Endothelial cell of hepatic sinusoid (primary cell): ENCODE results near the gene SSTR5.

Experiments used
- in situ Hi-C: cut with HindIII; loops from 2 replicates; pipeline ENCODE4 v1.10.0; 2017; ENCODE audit warnings: low sequenced_read_pairs

Gene SSTR5

DNA sequence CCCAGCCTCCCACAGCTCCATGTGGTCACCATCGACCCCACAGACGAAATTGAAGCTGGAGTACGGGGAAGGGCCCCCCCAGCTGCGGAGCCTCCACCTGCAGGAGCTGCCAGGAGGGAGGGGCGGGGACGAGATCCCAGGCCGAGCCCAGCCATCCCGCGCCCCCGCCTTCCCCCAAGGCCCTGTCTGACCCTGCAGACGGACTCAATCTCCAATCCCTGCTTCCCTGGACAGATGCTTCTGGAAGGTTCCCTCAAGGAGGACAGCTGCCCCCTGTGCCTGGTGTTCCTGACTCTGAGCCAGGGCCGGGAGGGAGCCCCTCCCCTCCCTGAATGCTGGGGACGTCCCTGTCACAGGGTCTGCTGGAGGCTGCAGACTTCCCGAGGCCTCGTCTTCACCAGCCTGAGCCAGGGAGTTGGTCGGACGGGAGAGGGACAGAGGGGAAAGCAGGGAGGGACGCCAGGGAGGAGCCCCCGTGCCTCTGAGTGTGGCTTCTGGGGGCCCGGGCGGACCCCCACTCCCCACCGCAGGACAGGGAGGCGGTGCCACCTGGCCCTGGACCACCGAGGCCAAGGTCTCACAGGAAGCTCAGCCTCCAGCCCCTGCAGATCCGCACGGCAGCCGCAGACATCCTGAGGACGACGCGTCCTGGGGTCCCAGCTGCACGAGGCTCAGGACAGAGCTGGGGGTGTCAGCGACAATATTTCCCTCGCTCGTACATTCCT, 44.8 kb downstream of the SSTR5 start:
- in situ Hi-C loops, result loop anchor here (10.0 kb wide), 3 partner anchors 97 to 283 kb away; no protein-coding TSS in a partner anchor

DNA sequence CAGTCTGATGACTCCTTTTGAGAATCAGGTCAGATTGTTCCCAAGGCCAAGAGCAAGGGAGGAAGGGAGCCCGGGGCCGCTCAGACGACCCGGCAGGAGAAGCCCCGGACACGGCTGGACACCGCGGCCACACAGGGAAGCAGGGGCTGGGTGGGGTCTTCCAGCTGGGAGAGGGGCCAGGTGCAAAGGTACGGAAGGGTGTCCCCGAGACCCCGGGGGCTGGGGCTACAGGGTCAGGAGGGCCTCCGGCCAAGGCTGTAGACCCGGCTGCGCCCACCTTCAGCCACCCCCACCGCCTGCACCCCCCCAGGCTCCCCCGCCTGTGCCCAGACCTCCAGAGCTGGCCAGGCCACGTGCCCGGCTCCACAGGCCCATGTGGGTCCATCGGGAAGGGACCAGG, 45.4 kb downstream of the SSTR5 start:
- in situ Hi-C loops, result loop anchor here (10.0 kb wide), 3 partner anchors 97 to 283 kb away; no protein-coding TSS in a partner anchor

DNA sequence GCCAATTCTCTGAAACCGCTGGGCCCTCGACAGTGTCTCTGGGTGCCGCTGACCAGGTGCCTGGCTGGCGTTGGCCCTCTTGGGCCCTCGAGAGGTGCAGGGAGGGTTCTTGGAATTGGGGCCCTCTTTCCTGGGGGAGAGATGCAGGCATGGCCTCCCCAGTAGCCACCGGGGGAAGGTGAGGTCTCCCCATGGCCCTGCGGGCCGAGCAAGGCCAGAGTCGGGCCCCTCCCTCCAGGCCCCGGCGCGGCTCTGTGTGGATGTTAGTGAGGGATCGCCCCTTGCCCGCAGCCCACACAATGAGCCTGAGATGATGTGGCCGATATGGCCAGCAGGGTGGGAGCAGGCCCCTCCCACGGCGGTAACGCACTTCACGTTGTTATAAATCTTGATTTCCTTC, 46.6 kb downstream of the SSTR5 start:
- in situ Hi-C loops, result loop anchor here (10.0 kb wide), 3 partner anchors 96 to 284 kb away; no protein-coding TSS in a partner anchor

DNA sequence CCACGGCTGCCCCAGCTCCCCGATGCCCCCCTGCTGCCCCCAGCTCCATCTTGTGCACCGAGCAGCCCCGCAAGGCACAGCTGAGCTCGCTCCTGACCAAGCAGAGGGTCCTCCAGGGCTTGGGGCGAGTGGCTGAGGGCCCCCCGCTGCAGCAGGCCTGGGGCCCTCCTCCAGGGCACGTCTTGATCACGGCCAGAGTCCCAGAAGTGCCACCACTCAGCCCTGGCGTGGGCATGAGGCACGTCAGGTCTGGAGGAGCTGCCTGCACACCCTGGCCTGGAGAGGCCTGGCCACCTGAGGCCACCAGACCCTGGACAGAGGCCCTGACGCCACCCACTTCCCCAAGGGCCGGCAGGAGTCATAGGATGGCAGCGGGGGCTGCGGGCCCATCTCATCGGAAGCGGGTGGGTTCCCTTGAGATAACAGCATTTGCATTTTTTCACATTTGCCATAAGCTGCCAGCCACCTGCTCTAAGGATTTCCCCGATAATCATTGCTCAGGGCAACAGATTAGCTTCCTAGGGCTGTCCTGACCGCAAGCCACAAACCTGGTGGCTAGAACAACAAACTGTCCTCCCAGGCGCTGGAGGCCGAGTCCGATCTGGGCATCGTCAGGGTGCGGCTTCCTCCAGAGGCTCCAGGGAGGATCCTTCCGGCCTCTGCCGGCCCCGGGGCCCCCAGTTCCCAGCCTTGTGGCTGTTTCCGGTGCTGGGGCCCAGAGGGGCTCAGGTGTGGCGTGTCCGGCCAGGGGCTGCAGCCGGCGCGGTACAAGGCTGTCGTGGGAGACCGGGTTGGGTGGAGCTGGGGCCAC, 47.4 kb downstream of the SSTR5 start:
- in situ Hi-C loops, result loop anchor here (10.0 kb wide), 3 partner anchors 95 to 285 kb away; no protein-coding TSS in a partner anchor

DNA sequence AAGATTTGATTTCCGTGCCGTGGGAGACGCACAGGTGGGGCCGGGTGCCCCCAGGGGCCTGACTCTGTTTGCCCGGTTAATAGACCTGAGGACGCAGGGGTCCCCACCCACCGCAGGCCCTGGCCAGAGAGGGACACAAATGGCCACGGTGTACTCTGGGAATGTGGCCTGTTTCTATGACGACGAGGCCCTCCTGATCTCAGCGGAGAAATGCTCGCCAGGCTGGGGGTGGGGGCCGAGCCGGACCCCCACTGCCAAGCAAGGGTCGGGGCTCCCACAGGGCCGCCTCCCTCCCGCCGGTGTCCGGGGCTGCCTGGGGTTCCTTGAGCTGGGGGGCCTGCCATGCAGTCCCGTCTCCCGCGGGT, 48.0 kb downstream of the SSTR5 start:
- in situ Hi-C loops, result no loop called here

DNA sequence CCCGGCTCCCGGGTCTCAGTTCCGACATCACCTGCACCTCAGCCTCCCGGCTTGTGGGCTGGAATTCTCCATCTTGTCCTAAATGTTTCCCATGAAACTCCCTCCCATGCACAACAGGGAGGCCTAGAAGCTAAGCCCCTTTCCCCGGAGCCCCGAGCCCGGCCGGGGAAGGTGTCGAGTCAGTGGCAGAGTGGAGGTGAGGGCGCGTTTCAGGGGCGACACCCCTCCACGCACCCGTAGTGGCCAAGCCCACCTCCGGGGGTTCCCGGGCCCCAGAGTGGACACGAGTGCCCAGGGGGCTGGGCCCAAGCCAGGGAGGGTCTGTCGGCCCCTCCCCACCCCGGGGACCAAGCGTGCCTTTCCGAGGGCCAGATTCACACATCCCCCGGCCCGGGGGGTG, 48.5 kb downstream of the SSTR5 start:
- in situ Hi-C loops, result no loop called here

DNA sequence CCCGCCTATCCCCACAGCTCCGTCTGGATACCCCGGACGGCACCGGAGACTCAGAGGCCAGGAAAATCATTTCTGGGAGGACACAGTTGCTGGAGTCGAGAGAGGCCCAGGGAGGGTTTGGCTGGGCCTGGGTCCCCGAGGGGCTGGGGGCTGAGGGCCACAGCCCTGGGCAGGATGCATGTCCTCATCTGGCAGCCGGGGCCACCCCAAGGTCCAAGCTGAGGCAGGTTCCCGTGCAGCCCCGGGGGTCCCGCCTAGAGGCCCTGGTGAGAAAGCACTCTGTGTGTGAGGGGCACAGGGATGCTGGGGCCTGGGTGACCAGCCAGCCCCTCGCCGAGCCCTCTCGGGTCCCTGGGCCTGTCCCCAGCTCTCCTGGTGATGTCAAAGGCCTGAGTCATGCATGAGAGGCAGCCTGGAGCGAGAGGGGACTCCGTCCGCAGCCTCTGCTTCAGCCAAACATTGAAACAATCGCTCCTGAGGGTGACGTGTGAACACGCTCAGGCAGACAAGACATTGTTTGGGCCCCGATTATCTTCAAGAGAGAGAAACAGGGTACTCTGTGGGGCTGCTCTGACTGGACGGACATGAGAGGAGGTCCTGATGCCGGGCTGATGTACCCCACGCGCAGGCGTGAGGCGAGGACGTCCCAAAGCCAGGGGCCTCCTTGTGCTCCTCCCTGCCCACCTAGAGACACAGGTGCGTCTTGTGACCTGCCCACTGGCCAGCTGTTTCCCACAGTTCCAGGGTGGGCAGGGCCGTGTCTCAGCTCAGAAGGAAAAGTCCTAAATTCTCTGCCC, 49.3 kb downstream of the SSTR5 start:
- in situ Hi-C loops, result no loop called here

DNA sequence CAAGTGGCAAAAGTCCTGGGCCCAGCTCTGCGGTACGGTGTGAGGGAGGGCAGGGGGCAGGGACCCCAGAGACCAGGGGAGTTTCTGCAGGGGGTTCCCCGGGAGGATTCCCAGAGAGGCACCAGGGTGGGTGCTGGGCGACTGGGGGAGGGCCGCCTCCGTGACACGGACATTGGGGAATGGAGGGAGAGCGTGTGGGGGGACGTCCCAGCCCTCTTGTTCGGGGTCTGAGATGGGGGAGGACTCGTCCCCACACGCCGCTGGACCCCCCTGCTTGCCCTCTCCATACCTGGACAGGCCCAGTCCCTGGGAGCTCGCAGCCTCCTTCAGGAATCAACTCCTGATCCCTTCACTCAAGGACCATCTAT, 49.8 kb downstream of the SSTR5 start:
- in situ Hi-C loops, result no loop called here

DNA sequence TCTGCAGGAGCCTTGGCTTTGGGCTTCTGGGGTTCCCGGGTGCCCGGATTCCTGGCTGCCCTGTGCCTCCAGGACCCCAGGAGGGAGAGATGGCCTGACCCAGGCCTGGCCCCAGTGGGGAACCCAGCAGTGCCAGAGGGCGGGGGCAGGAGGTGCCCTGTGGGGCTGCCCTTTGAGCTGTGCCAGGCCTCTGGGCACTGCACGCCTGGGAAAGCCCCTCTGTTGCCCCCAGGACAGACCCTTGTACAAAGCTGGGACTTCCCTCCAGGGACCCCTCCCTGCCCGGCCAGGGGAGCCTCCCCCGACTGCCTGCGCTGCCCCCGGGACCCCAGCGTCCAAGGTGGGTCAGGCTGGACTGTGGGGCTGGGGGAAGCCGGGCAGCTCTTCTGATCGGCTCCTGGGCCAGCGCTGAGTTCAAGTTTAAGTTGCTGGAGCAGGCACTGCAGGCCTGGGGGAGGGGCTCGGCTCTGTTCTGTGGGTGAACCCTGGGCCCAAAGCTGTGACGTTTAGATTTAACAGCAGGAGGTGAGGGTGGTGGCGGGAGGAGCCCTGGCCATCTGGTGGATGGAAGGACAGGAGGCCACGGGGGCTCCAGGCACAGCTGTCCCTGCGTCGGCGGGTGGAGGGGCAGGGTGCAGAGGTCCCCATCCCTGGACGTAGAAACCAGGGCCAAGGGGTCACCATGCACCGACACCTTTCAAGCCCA, 51.1 kb downstream of the SSTR5 start:
- in situ Hi-C loops, result no loop called here

DNA sequence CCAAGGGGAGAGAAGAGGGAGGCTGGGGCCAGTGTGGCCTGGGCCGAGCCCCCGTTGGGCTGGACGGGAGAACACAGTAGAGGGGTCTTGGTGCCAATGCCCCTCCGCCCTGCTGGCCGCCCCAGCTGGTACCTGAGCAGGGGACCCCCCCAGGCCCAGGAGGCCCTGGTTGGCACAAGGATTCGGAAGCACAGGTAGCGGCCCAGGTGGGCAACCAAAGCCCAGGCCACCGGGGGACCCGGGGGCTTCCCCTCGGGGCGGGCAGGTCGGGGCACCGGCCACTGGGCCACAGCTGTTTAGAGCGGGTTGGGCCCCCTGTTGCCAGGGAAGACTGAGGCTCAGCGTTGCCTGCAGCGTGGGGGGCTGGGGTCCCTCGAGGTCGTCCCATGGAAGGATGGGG, 51.7 kb downstream of the SSTR5 start:
- in situ Hi-C loops, result no loop called here

DNA sequence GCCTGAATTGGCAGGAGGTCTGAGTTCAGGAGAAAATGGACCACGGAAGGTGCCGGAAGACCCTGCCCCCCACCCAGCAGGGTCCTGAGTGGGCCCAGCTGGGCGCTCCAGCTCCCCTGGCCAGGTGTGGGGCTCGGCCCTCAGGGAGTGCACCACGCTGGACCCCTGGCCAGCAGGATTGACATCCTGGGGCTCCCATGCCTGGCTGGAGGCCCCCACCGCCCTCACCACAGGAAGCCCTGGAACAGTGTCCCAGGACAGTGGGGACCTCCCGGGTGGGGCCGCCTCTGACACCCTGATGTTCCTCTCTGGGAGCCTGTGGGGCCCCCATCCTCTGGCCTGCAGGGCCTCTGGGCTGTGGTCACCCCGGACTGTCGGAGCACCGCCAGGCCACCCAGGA, 52.2 kb downstream of the SSTR5 start:
- in situ Hi-C loops, result loop anchor here (25.0 kb wide), 1 partner anchor 263 kb away; no protein-coding TSS in a partner anchor

DNA sequence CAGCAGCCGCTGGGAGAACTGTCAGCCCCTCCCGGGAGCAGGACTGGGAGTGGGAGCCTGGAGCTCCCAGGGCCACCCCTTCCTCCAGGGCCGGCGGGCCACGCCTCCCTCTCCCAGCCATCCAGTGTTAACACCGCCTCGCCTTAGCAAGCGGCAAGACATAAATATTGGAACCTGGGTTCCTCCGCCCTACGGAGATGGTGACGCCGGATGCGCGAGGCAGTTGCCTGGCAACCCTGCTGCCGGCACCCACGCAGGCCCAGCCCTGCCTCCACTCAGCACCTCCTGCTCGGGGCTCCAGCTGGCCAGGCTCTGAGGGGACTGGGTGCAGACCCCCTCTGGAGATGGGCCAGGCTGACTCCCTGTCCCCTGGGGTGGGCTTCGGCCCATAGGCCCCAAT, 52.9 kb downstream of the SSTR5 start:
- in situ Hi-C loops, result loop anchor here (25.0 kb wide), 1 partner anchor 262 kb away; no protein-coding TSS in a partner anchor

DNA sequence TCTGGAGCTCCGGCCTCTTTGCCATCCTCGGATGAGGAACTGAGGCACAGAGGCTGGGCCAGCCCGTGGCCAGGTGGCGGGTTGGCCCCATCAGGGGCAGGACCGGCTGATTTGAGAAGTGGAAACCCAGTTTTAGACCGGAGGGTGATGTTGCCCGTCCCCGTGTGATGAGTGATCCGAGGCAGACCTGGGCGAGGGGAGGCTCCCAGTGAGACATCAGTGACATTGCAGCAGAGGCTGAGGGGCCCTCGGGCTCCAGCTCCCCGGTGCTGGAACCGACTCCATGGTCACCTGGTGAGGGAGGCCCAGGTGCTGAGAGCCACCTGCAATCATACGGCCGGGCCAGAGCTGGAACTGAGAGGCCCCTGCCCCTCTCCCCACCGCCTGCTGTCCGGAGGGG, 53.5 kb downstream of the SSTR5 start:
- in situ Hi-C loops, result loop anchor here (25.0 kb wide), 1 partner anchor 261 kb away; no protein-coding TSS in a partner anchor

DNA sequence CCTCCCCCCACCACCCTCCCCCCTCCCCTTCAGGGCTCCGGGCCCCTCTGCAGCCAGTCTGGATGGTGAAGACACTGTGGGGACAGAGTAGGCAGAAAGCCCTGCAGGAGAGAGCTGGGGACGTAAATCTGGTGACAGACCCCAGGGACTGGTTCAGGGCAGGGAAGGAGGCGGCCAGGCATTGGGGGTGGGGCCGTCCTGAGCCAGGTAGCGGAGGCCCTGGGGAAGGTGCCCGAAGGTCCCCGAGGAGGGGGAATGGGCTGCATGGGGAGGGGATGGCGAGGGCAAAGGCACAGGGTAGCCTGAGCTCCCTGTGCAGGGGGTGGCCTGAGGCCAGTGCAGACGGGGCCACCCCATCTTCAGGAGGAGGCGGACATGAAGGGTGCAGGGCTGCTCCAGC, 54.0 kb downstream of the SSTR5 start:
- in situ Hi-C loops, result loop anchor here (25.0 kb wide), 1 partner anchor 261 kb away; no protein-coding TSS in a partner anchor

DNA sequence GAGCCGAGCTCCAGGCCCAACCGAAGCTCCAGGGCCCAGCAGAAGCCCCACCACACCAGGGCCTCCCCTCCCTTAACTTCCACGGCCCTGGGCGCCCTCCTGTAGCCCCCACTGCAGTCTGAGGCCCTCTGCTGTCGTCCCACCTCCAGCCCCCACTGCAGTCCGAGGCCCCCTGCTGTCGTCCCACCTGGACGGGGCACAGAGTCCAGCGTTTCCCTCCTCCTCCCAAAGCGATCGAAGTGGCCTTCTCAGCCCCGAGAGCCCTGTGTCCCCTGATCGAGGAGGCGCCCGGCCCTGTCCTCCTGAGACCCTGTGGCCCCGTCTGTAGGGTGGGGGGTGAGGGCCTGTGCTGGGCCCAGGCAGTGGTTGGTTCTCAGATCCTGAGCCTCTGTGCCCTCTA, 54.6 kb downstream of the SSTR5 start:
- in situ Hi-C loops, result loop anchor here (25.0 kb wide), 1 partner anchor 260 kb away; no protein-coding TSS in a partner anchor

DNA sequence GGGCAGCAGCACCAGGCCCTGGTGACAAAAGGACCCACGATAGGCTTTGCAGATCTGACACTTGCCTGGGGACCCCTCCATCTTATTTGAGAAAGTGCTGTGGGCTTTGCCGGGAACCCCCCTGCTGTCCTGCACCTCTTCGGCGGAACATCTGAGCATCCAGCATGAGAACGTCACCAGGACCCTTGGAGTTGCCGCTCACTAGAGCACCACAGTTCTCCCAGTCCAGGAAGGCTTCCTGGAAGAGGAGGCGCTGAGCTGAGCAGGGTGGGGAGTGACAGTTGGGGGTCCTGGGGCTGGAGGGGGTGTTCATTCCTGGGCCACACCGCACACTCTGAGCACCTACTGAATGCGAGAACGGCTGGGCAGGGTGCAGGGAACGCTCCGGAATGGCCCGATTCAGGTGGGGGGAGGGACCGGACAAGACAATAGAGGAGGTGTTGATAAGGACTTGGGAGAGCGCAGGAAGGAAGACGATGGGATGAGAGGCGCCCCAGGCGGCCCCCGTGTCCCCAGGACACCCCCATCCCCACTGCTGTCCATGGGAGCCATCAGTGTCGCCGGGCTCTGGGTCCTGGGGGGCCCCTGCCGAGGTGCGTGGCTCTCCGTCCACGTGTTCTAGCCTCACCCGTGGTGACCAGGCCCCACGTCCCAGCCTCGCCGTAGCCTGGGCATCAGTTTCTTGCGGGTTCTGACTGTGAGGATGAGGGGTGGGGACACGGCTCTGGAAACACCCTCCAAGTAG, 55.6 kb downstream of the SSTR5 start:
- in situ Hi-C loops, result loop anchor here (25.0 kb wide), 1 partner anchor 259 kb away; no protein-coding TSS in a partner anchor

DNA sequence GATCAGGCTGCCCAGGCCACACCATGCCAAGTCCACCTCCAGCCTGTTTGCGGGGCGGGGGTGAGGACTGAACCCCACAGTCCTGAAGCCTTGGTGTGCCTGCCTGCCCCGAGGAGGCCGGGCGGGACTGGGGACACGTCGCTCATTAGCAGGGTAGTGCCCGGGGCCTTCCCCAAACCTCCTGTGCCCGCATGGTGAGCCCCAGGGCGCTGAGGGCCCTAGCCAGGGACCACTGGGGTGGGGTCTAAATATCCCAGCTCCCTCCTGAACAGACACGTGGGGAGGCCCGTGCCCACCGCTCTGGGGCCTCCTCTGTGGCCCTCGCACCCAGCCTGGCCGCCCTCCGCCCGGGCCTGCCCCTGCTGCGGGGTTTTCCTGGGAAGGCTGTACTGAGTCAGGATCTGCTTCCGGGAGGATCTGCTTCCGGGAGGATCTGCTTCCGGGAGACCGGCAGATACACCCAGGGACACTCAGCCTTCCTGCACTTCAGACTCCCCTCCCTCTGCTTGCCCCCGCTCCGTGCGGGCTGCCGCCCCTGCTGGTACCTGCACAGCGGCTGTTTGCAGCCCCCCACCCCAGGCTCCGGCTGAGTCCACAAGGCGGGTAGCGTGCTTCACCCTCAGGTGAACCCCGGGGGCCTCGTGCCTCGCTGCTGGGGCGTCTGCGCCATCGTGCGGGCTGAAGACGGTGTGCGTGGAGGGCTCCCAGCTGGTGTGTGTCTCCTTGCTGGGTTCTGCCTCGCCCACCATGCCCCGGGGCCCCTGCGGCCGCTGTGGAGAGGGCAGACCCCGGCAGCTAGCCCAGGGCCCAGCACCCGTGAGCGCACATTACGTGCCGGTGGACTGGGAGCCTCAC, 56.8 kb downstream of the SSTR5 start:
- in situ Hi-C loops, result loop anchor here (25.0 kb wide), 1 partner anchor 258 kb away; no protein-coding TSS in a partner anchor

DNA sequence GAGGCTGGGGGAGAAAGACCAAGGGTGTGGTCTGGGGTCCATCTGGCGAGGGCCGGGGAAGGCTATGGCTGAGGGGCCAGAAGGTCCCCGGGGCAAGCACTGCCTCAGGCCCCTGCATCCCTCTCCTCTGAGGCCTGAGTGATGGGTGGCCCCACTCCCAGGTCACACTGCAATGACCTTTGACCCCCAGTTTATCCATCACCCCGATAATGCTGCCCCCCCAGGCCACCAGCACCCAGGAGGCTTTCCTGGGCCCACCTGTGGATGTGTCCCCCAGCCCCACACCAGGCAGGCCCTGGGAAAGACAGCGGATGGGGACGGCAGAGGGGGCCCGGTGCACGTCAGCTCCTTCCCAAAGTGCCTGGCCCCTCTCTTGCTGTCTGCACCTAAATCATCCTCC, 57.8 kb downstream of the SSTR5 start:
- in situ Hi-C loops, result loop anchor here (25.0 kb wide), 1 partner anchor 257 kb away; no protein-coding TSS in a partner anchor
